ENCODE measurements around the gene FAM227A. TPM values are rescaled to one million over a fixed set of nuclear protein-coding genes. Genes with fewer than 3 reads are reported as not detected.
"Not testable (repeated sequence)": the region's sequence is repeated elsewhere in the genome, so short reads cannot be mapped to it uniquely, and the experiment has no call there.

Gene FAM227A
- polyA plus RNA-seq, 3 donors = not detected

- H3K27me3 Mint-ChIP-seq (ENCODE audit: low read depth in 3 of 3) = peaks cover 0 to 4% (median 3%) of the 10 kb centered on the region in 3 donors
- peaks cover 4% of the 10 kb centered on the region for H3K4me1 Mint-ChIP-seq
- peaks cover 0 to 6% of the 10 kb centered on the region in 2 donors for H3K9me3 ChIP-seq (replicated peaks in 1 of 2; ENCODE audit: control insufficient read depth in 1 of 2, insufficient read depth in 1 of 2, low read length in 2 of 2)
- H3K79me2 ChIP-seq (ENCODE audit: insufficient read depth, low read length) = no peaks in the 10 kb centered on the region
- intact Hi-C loops (cut with micrococcal nuclease) = no loop called here
- no peaks in the 10 kb centered on the region for H3K4me1 ChIP-seq (ENCODE audit: control insufficient read depth in 1 of 2, insufficient read depth in 2 of 2, low read length in 2 of 2)
- no peak overlapping the region for H3K27ac ChIP-seq (ENCODE audit: low read depth in 1 of 2, low read length in 2 of 2)
- TF ChIP-seq, protein P1, sequence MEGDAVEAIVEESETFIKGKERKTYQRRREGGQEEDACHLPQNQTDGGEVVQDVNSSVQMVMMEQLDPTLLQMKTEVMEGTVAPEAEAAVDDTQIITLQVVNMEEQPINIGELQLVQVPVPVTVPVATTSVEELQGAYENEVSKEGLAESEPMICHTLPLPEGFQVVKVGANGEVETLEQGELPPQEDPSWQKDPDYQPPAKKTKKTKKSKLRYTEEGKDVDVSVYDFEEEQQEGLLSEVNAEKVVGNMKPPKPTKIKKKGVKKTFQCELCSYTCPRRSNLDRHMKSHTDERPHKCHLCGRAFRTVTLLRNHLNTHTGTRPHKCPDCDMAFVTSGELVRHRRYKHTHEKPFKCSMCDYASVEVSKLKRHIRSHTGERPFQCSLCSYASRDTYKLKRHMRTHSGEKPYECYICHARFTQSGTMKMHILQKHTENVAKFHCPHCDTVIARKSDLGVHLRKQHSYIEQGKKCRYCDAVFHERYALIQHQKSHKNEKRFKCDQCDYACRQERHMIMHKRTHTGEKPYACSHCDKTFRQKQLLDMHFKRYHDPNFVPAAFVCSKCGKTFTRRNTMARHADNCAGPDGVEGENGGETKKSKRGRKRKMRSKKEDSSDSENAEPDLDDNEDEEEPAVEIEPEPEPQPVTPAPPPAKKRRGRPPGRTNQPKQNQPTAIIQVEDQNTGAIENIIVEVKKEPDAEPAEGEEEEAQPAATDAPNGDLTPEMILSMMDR (IDR thresholded peaks at IDR 0.05) = no peak
- no peak overlapping the region for H3K9ac ChIP-seq (ENCODE audit: insufficient read depth, low read length, poor library complexity, severe bottlenecking)
- H3K4me3 Mint-ChIP-seq = no peak overlapping the region
- no CpG with 5 or more reads among the region's 2 CpGs for WGBS (ENCODE audit: insufficient coverage)
- no peak overlapping the region for H3K27ac Mint-ChIP-seq
- H3K27me3 ChIP-seq (ENCODE audit: control insufficient read depth in 2 of 2, insufficient read depth in 2 of 2, low read length in 2 of 2) = no peaks in the 10 kb centered on the region
- H2AFZ ChIP-seq (ENCODE audit: insufficient read depth, low read depth, low read length, poor library complexity, severe bottlenecking) = no peak overlapping the region
- H3K9me3 Mint-ChIP-seq = peaks cover 4 to 16% (median 13%) of the 10 kb centered on the region in 7 donors
- H4K20me1 ChIP-seq (ENCODE audit: insufficient read depth, low read length) = no peaks in the 10 kb centered on the region
- no peak for DNase-seq
- no peaks in the 10 kb centered on the region for H3K36me3 ChIP-seq (replicated peaks in 1 of 2; ENCODE audit: control insufficient read depth in 1 of 2, insufficient read depth in 2 of 2, low read length in 2 of 2)
- H3K4me3 ChIP-seq (replicated peaks in 1 of 3; ENCODE audit: low read depth in 2 of 3, low read length in 3 of 3) = no peak overlapping the region
- H3K4me2 ChIP-seq (replicated peaks; ENCODE audit: extremely low read depth, low read length, poor library complexity, severe bottlenecking) = no peak overlapping the region
- no peaks in the 10 kb centered on the region for H3K36me3 Mint-ChIP-seq
These were observed 37.5 kb downstream of the FAM227A start for GRCh38 chr22:38618682-38619081.

- TF ChIP-seq, protein P1 (IDR thresholded peaks at IDR 0.05) = no peak
- H3K4me2 ChIP-seq (replicated peaks; ENCODE audit: extremely low read depth, low read length, poor library complexity, severe bottlenecking) = no peak overlapping the region
- no peak overlapping the region for H3K9ac ChIP-seq (ENCODE audit: insufficient read depth, low read length, poor library complexity, severe bottlenecking)
- DNase-seq = no peak
- no peaks in the 10 kb centered on the region for H3K79me2 ChIP-seq (ENCODE audit: insufficient read depth, low read length)
- peaks cover 0 to 4% (median 3%) of the 10 kb centered on the region in 3 donors for H3K27me3 Mint-ChIP-seq (ENCODE audit: low read depth in 3 of 3)
- no CpG with 5 or more reads among the region's 1 CpG for WGBS (ENCODE audit: insufficient coverage)
- peaks cover 4 to 16% (median 13%) of the 10 kb centered on the region in 7 donors for H3K9me3 Mint-ChIP-seq
- H3K36me3 Mint-ChIP-seq = no peaks in the 10 kb centered on the region
- H2AFZ ChIP-seq (ENCODE audit: insufficient read depth, low read depth, low read length, poor library complexity, severe bottlenecking) = no peak overlapping the region
- intact Hi-C loops (cut with micrococcal nuclease) = no loop called here
- peaks cover 0 to 6% of the 10 kb centered on the region in 2 donors for H3K9me3 ChIP-seq (replicated peaks in 1 of 2; ENCODE audit: control insufficient read depth in 1 of 2, insufficient read depth in 1 of 2, low read length in 2 of 2)
- no peak overlapping the region for H3K4me3 ChIP-seq (replicated peaks in 1 of 3; ENCODE audit: low read depth in 2 of 3, low read length in 3 of 3)
- no peak overlapping the region for H3K27ac Mint-ChIP-seq
- H4K20me1 ChIP-seq (ENCODE audit: insufficient read depth, low read length) = no peaks in the 10 kb centered on the region
- H3K27me3 ChIP-seq (ENCODE audit: control insufficient read depth in 2 of 2, insufficient read depth in 2 of 2, low read length in 2 of 2) = no peaks in the 10 kb centered on the region
- H3K4me3 Mint-ChIP-seq = no peak overlapping the region
- H3K27ac ChIP-seq (ENCODE audit: low read depth in 1 of 2, low read length in 2 of 2) = no peak overlapping the region
- H3K36me3 ChIP-seq (replicated peaks in 1 of 2; ENCODE audit: control insufficient read depth in 1 of 2, insufficient read depth in 2 of 2, low read length in 2 of 2) = no peaks in the 10 kb centered on the region
- H3K4me1 ChIP-seq (ENCODE audit: control insufficient read depth in 1 of 2, insufficient read depth in 2 of 2, low read length in 2 of 2) = no peaks in the 10 kb centered on the region
- H3K4me1 Mint-ChIP-seq = peaks cover 1% of the 10 kb centered on the region
These were observed 37.9 kb downstream of the FAM227A start for GRCh38 chr22:38618258-38618657.

- H3K4me2 ChIP-seq (replicated peaks; ENCODE audit: extremely low read depth, low read length, poor library complexity, severe bottlenecking); H3K36me3 ChIP-seq (replicated peaks in 1 of 2; ENCODE audit: control insufficient read depth in 1 of 2, insufficient read depth in 2 of 2, low read length in 2 of 2); DNase-seq; H2AFZ ChIP-seq (ENCODE audit: insufficient read depth, low read depth, low read length, poor library complexity, severe bottlenecking); H3K4me3 Mint-ChIP-seq; H3K4me1 Mint-ChIP-seq; intact Hi-C loops (cut with micrococcal nuclease); H3K9me3 ChIP-seq (replicated peaks in 1 of 2; ENCODE audit: control insufficient read depth in 1 of 2, insufficient read depth in 1 of 2, low read length in 2 of 2); H3K4me3 ChIP-seq (replicated peaks in 1 of 3; ENCODE audit: low read depth in 2 of 3, low read length in 3 of 3); H3K4me1 ChIP-seq (ENCODE audit: control insufficient read depth in 1 of 2, insufficient read depth in 2 of 2, low read length in 2 of 2); H3K27ac ChIP-seq (ENCODE audit: low read depth in 1 of 2, low read length in 2 of 2); H3K36me3 Mint-ChIP-seq; H3K27ac Mint-ChIP-seq; H3K27me3 Mint-ChIP-seq (ENCODE audit: low read depth in 3 of 3); H3K9ac ChIP-seq (ENCODE audit: insufficient read depth, low read length, poor library complexity, severe bottlenecking); H3K79me2 ChIP-seq (ENCODE audit: insufficient read depth, low read length); H3K27me3 ChIP-seq (ENCODE audit: control insufficient read depth in 2 of 2, insufficient read depth in 2 of 2, low read length in 2 of 2); H4K20me1 ChIP-seq (ENCODE audit: insufficient read depth, low read length): not testable (repeated sequence)
- WGBS (ENCODE audit: insufficient coverage) = 98% methylated on average over 5 of the region's 9 CpGs
- H3K9me3 Mint-ChIP-seq = peaks cover 4 to 16% (median 13%) of the 10 kb centered on the region in 7 donors
These were observed 41.2 kb downstream of the FAM227A start for GRCh38 chr22:38615064-38615405.

Data from CD14-positive monocyte (primary cell).